Activated CD4-positive, alpha-beta memory T cell treated with anti-CD3 and anti-CD28 coated beads for 36 hours (primary cell): Measurements from ENCODE around the gene UBXN7. TPM values are rescaled to one million over a fixed set of nuclear protein-coding genes. Genes with fewer than 3 reads are reported as not detected.
"Not testable (repeated sequence)": the region's sequence is repeated elsewhere in the genome, so short reads cannot be mapped to it uniquely, and the experiment has no call there.

Source experiments
- CTCF ChIA-PET: fragments of 350-600 bp; sonication (Branson Sonifier 250); formaldehyde crosslinking; loops from one replicate; lab custom pipeline; 2021; ENCODE audit warnings: antibody characterized with exemption, inconsistent platforms; lab: Charles Lee
- POLR2A ChIA-PET: fragments of 350-600 bp; sonication (Branson Sonifier 250); formaldehyde crosslinking; loops from one replicate; lab custom pipeline; 2021; ENCODE audit warnings: antibody characterized with exemption; lab: Charles Lee
- DNase-seq: peaks from one replicate; pipeline ENCODE4 v3.0.0-alpha.2; 2020
- H3K27ac Mint-ChIP-seq: one replicate; pipeline ENCODE4 v1.8.0; 2021; ENCODE audit warnings: mixed read lengths
- H3K27me3 Mint-ChIP-seq: one replicate; pipeline ENCODE4 v1.8.0; 2021; ENCODE audit warnings: mixed read lengths
- H3K36me3 Mint-ChIP-seq: one replicate; pipeline ENCODE4 v1.8.0; 2021; ENCODE audit warnings: mixed read lengths
- H3K4me1 Mint-ChIP-seq: one replicate; pipeline ENCODE4 v1.8.0; 2021; ENCODE audit warnings: low read depth, mixed read lengths
- H3K4me3 Mint-ChIP-seq: one replicate; pipeline ENCODE4 v1.8.0; 2021; ENCODE audit warnings: mild to moderate bottlenecking, mixed read lengths
- H3K9me3 Mint-ChIP-seq: one replicate; pipeline ENCODE4 v1.8.0; 2021; ENCODE audit warnings: mixed read lengths
- intact Hi-C: fragments of 100-400 bp; cut with micrococcal nuclease; formaldehyde crosslinking; loops from one replicate; pipeline ENCODE4 v1.15.1; 2023
- total RNA-seq, 2 experiments: library from RNA; stranded (reverse); gene quantifications; one replicate each; pipeline ENCODE4 v1.2.3, GENCODE V29; 2021

Gene UBXN7
- total RNA-seq, 2 experiments from 2014 or later = 58.1 to 61.1 TPM

GRCh38 chr3:196302960-196303359, 129.3 kb downstream of the UBXN7 start:
- H3K4me3 Mint-ChIP-seq = not testable (repeated sequence)

GRCh38 chr3:196302551-196302950, 129.7 kb downstream of the UBXN7 start:
- H3K4me3 Mint-ChIP-seq, H3K27me3 Mint-ChIP-seq, POLR2A ChIA-PET, H3K4me1 Mint-ChIP-seq, H3K9me3 Mint-ChIP-seq, H3K27ac Mint-ChIP-seq, intact Hi-C loops, CTCF ChIA-PET, DNase-seq: not testable (repeated sequence)
- H3K36me3 Mint-ChIP-seq = peaks cover 13% of the 10 kb centered on the region

More at GRCh38 chr3:196302960-196303359, 129.3 kb downstream of the UBXN7 start:
- DNase-seq, CTCF ChIA-PET, H3K27me3 Mint-ChIP-seq, intact Hi-C loops, H3K4me1 Mint-ChIP-seq, H3K27ac Mint-ChIP-seq, H3K9me3 Mint-ChIP-seq, POLR2A ChIA-PET: not testable (repeated sequence)
- peaks cover 13% of the 10 kb centered on the region for H3K36me3 Mint-ChIP-seq

GRCh38 chr3:196298521-196298920, 133.7 kb downstream of the UBXN7 start:
- intact Hi-C loops = no loop called here
- CTCF ChIA-PET = interaction anchor here (0.6 kb wide), 1 partner anchor 31 kb away, joined by 3 read pairs; no protein-coding TSS in a partner anchor
- POLR2A ChIA-PET = interaction anchor here (1.0 kb wide), 1 partner anchor 134 kb away, joined by 3 read pairs; no protein-coding TSS in a partner anchor
- Mint-ChIP-seq H3K4me3 (no peak overlapping the region), H3K27ac (no peak overlapping the region), H3K4me1 (peaks cover 6% of the 10 kb centered on the region), H3K9me3 (no peaks in the 10 kb centered on the region), H3K27me3 (no peaks in the 10 kb centered on the region), H3K36me3 (peaks cover 13% of the 10 kb centered on the region)
- no peak for DNase-seq

Other genes starting within 250 kb of the UBXN7 start
- under 1 TPM in 1 of 2 experiments, not detected in 1; 0.36 TPM for gene ZDHHC19, start 221.0 kb downstream of the UBXN7 start, total RNA-seq
- gene SLC51A, start 215.9 kb downstream of the UBXN7 start, total RNA-seq = not detected
- 10 to 100 TPM; 46.8 to 48.6 TPM for gene PCYT1A, start 144.7 kb downstream of the UBXN7 start, total RNA-seq
- 10 to 100 TPM; 15.8 to 17.1 TPM for gene DYNLT2B, start 114.2 kb downstream of the UBXN7 start, total RNA-seq
- gene TM4SF19, start 94.0 kb downstream of the UBXN7 start, total RNA-seq = not detected
- gene RNF168, start 71.3 kb upstream of the UBXN7 start, total RNA-seq = 10 to 100 TPM; 26.1 to 27.2 TPM
- not detected for gene SMCO1, start 82.9 kb upstream of the UBXN7 start, total RNA-seq
- gene WDR53, start 136.1 kb upstream of the UBXN7 start, total RNA-seq = 10 to 100 TPM; 20.9 to 24.1 TPM
- gene FBXO45, start 136.2 kb upstream of the UBXN7 start, total RNA-seq = 10 to 100 TPM; 16.3 to 17.2 TPM
- 10 to 100 TPM; 24.5 to 25.3 TPM for gene NRROS, start 207.3 kb upstream of the UBXN7 start, total RNA-seq